Upper lobe of right lung (tissue), 1 donor: ENCODE data around the gene CAGE1. TPM values are rescaled to one million over a fixed set of nuclear protein-coding genes. Genes with fewer than 3 reads are reported as not detected.
A peak's percentile ranks its signal among the peaks of the same experiment; 100 is the strongest.
"Not testable (repeated sequence)": the region's sequence is repeated elsewhere in the genome, so short reads cannot be mapped to it uniquely, and the experiment has no call there.

Experiments
- ATAC-seq: fragments of 200-7000 bp; cut with Tn5 transposase; one replicate; pipeline ENCODE4 v1.9.1; 2020; ENCODE audit warnings: mild to moderate bottlenecking, moderate library complexity
- DNase-seq: peaks from one replicate; pipeline ENCODE4 v3.0.0-alpha.2; 2020
- H3K27ac ChIP-seq: fragments of 200-600 bp; one replicate; pipeline ENCODE4 v1.8.0; 2022
- H3K27me3 ChIP-seq: fragments of 200-600 bp; one replicate; pipeline ENCODE4 v1.8.0; 2022; ENCODE audit warnings: mild to moderate bottlenecking
- H3K36me3 ChIP-seq: fragments of 200-600 bp; one replicate; pipeline ENCODE4 v1.8.0; 2022
- H3K4me1 ChIP-seq: fragments of 200-600 bp; one replicate; pipeline ENCODE4 v1.8.0; 2022
- H3K4me3 ChIP-seq: fragments of 200-600 bp; one replicate; pipeline ENCODE4 v1.8.0; 2022; ENCODE audit warnings: mild to moderate bottlenecking
- H3K9me3 ChIP-seq: fragments of 200-600 bp; one replicate; pipeline ENCODE4 v1.8.0; 2022
- CTCF ChIP-seq: fragments of 200-600 bp; IDR thresholded peaks from one replicate; pipeline ENCODE4 v1.8.0; 2022; ENCODE audit warnings: antibody characterized with exemption
- intact Hi-C: fragments of 100-400 bp; cut with DNase I; formaldehyde crosslinking; loops from one replicate; pipeline ENCODE4 v1.11.0; 2022
- total RNA-seq: library from RNA; stranded (reverse); fragmentation: NEBNext Ultra II Directional; extraction: Animal tissue kit (Norgen Biotek cat#: 25700); gene quantifications from one replicate; pipeline ENCODE4 v1.2.1, GENCODE V29; 2021
- donor health status: DM: no; HTN: yes; CAD: no; lungs with severe emphysema.

CAGE1 gene
- total RNA-seq, 1 donor from 2014 or later: not detected

- no peaks in the 10 kb centered on the region for H3K9me3 ChIP-seq
- no peaks in the 10 kb centered on the region for H3K36me3 ChIP-seq
- no peaks in the 10 kb centered on the region for H3K27me3 ChIP-seq
- TF ChIP-seq CTCF: no peak
- intact Hi-C loops: no loop called here
- DNase-seq: no peak
- peaks cover 4% of the 10 kb centered on the region for H3K4me1 ChIP-seq
- H3K4me3 ChIP-seq: no peak overlapping the region
- ATAC-seq: no peak
- no peak overlapping the region for H3K27ac ChIP-seq
These were observed 73.6 kb downstream of the CAGE1 start for GRCh38 chr6:7315948-7316365.

GRCh38 chr6:7315087-7315947 lies 74.2 kb downstream of the CAGE1 start:
- ATAC-seq, H3K27me3 ChIP-seq, H3K9me3 ChIP-seq, H3K36me3 ChIP-seq, intact Hi-C loops, DNase-seq, H3K4me3 ChIP-seq, H3K27ac ChIP-seq, H3K4me1 ChIP-seq: not testable (repeated sequence)

- H3K27me3 ChIP-seq: no peaks in the 10 kb centered on the region
- TF ChIP-seq CTCF: no peak
- peaks cover 3% of the 10 kb centered on the region for H3K36me3 ChIP-seq
- intact Hi-C loops: no loop called here
- peaks cover 10% of the 10 kb centered on the region for H3K4me1 ChIP-seq
- no peak for DNase-seq
- H3K9me3 ChIP-seq: no peaks in the 10 kb centered on the region
- no peak overlapping the region for H3K27ac ChIP-seq
- ATAC-seq: no peak
- H3K4me3 ChIP-seq: no peak overlapping the region
These were observed 75.1 kb downstream of the CAGE1 start for GRCh38 chr6:7314414-7314813.

GRCh38 chr6:7313505-7314165 lies 75.9 kb downstream of the CAGE1 start:
- Histone ChIP-seq H3K4me3 (peak overlapping the region; percentile 100), H3K9me3 (no peaks in the 10 kb centered on the region), H3K27me3 (no peaks in the 10 kb centered on the region), H3K4me1 (peaks cover 12% of the 10 kb centered on the region), H3K27ac (peak overlapping the region; percentile 93), H3K36me3 (peaks cover 11% of the 10 kb centered on the region)
- intact Hi-C loops: no loop called here
- no peak for ATAC-seq
- DNase-seq: no peak
- no peak for TF ChIP-seq CTCF

- DNase-seq (peak; percentile 99), ATAC-seq (peak; percentile 100)
- peaks cover 18% of the 10 kb centered on the region for H3K36me3 ChIP-seq
- peaks cover 15% of the 10 kb centered on the region for H3K4me1 ChIP-seq
- H3K9me3 ChIP-seq: no peaks in the 10 kb centered on the region
- H3K4me3 ChIP-seq: peak within 1 kb of the TSS; percentile 100
- intact Hi-C loops: no loop called here
- no peak for TF ChIP-seq CTCF
- H3K27me3 ChIP-seq: no peaks in the 10 kb centered on the region
- H3K27ac ChIP-seq: peak within 1 kb of the TSS; percentile 93
These were observed 76.7 kb downstream of the CAGE1 start, which contains the start of gene SSR1 for GRCh38 chr6:7312616-7313504. TSS of gene SSR1 (minus strand) at chr6:7313199. CDS start at chr6:7313120, 79 bp downstream.
